Measurements from ENCODE around the gene DAB2. TPM values are rescaled to one million over a fixed set of nuclear protein-coding genes. Genes with fewer than 3 reads are reported as not detected.

DAB2 gene
- total RNA-seq, 1 experiment from 2014 or later: 2.3 TPM

GRCh38 chr5:39439582-39440162, 14.9 kb upstream of the DAB2 start:
- H3K9me3 ChIP-seq (ENCODE audit: control insufficient read depth, low read depth, low read length): no peaks in the 10 kb centered on the region
- Mint-ChIP-seq H3K27ac (no peak overlapping the region), H3K4me1 (no peaks in the 10 kb centered on the region), H3K4me3 (no peak overlapping the region), H3K27me3 (ENCODE audit: low read depth) (no peaks in the 10 kb centered on the region), H3K9me3 (no peaks in the 10 kb centered on the region), H3K36me3 (ENCODE audit: insufficient read depth in 1 of 3, low read depth in 3 of 3) (no peaks in the 10 kb centered on the region)
- no peaks in the 10 kb centered on the region for H3K23me2 ChIP-seq (ENCODE audit: insufficient read length, low read depth, low read length, poor library complexity, severe bottlenecking)
- no peak overlapping the region for H2AFZ ChIP-seq (ENCODE audit: low read length)
- H3K79me2 ChIP-seq (ENCODE audit: insufficient read depth, low read length): no peaks in the 10 kb centered on the region
- no peak overlapping the region for H3T11ph ChIP-seq (ENCODE audit: low read length)
- H4K91ac ChIP-seq (ENCODE audit: insufficient read length, low read depth, low read length): no peak overlapping the region
- TF ChIP-seq, protein P1, sequence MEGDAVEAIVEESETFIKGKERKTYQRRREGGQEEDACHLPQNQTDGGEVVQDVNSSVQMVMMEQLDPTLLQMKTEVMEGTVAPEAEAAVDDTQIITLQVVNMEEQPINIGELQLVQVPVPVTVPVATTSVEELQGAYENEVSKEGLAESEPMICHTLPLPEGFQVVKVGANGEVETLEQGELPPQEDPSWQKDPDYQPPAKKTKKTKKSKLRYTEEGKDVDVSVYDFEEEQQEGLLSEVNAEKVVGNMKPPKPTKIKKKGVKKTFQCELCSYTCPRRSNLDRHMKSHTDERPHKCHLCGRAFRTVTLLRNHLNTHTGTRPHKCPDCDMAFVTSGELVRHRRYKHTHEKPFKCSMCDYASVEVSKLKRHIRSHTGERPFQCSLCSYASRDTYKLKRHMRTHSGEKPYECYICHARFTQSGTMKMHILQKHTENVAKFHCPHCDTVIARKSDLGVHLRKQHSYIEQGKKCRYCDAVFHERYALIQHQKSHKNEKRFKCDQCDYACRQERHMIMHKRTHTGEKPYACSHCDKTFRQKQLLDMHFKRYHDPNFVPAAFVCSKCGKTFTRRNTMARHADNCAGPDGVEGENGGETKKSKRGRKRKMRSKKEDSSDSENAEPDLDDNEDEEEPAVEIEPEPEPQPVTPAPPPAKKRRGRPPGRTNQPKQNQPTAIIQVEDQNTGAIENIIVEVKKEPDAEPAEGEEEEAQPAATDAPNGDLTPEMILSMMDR (conservative IDR thresholded peaks at IDR 0.05): no peak
- no peak overlapping the region for H4K5ac ChIP-seq (ENCODE audit: insufficient read length, low read depth, low read length)
- no CpG with 5 or more reads among the region's 3 CpGs for WGBS (ENCODE audit: extremely low coverage, insufficient read length, low lambda C conversion rate)
- H3K23ac ChIP-seq (ENCODE audit: insufficient read length, low read depth, low read length): no peak overlapping the region
- no peak overlapping the region for H3K56ac ChIP-seq (ENCODE audit: insufficient read length, low read depth, low read length)
- no peaks in the 10 kb centered on the region for H3K79me1 ChIP-seq (ENCODE audit: insufficient read depth, low read depth, low read length, poor library complexity, severe bottlenecking)
- H2BK12ac ChIP-seq (ENCODE audit: insufficient read length, low read depth, low read length): no peak overlapping the region
- no peaks in the 10 kb centered on the region for H3K4me1 ChIP-seq (ENCODE audit: insufficient read depth, low read length)
- no peaks in the 10 kb centered on the region for H4K20me1 ChIP-seq (ENCODE audit: control insufficient read depth, insufficient read depth, insufficient read length)
- no peak overlapping the region for H3K14ac ChIP-seq (ENCODE audit: insufficient read depth, low read length)
- H3K27ac ChIP-seq (ENCODE audit: insufficient read length, low read depth, low read length): no peak overlapping the region
- no peaks in the 10 kb centered on the region for H3K27me3 ChIP-seq (ENCODE audit: insufficient read depth, low read length)
- no peak overlapping the region for H2BK20ac ChIP-seq (ENCODE audit: low read depth, low read length, poor library complexity, severe bottlenecking)
- H4K8ac ChIP-seq (replicated peaks; ENCODE audit: insufficient read length, low read depth, low read length): no peak overlapping the region
- no peak overlapping the region for H3K4me2 ChIP-seq (ENCODE audit: insufficient read depth, insufficient read length, low read length)
- H2BK120ac ChIP-seq (ENCODE audit: low read depth, low read length, poor library complexity, severe bottlenecking): no peak overlapping the region
- no peak overlapping the region for H3K4ac ChIP-seq (ENCODE audit: low read depth, low read length)
- DNase-seq: no peak
- H3K18ac ChIP-seq (ENCODE audit: insufficient read length, low read depth, low read length): no peak overlapping the region
- no peak overlapping the region for H3K9ac ChIP-seq (ENCODE audit: extremely low read depth, insufficient read length, low read length)
- H2BK5ac ChIP-seq (ENCODE audit: insufficient read length, low read length): no peak overlapping the region
- H2BK15ac ChIP-seq (ENCODE audit: low read depth, low read length): no peak overlapping the region
- H2AK5ac ChIP-seq (ENCODE audit: insufficient read length, low read length): no peak overlapping the region

Data from H9 (cell line).